CD4-positive, alpha-beta T cell (primary cell): Measurements from ENCODE around the gene CTXN1. TPM values are rescaled to one million over a fixed set of nuclear protein-coding genes. Genes with fewer than 3 reads are reported as not detected.

Experiments
- ATAC-seq: fragments of 200-7000 bp; cut with Tn5 transposase; one replicate; pipeline ENCODE4 v1.10.0; 2022; ENCODE audit warnings: mild to moderate bottlenecking; ENCODE audit not compliant: poor library complexity
- CTCF ChIA-PET: fragments of 350-600 bp; sonication (Branson Sonifier 250); formaldehyde crosslinking; loops from one replicate; lab custom pipeline; 2021; ENCODE audit warnings: antibody characterized with exemption, inconsistent platforms; lab: Charles Lee
- POLR2A ChIA-PET: fragments of 350-600 bp; sonication (Branson Sonifier 250); formaldehyde crosslinking; loops from one replicate; lab custom pipeline; 2021; ENCODE audit warnings: antibody characterized with exemption, inconsistent platforms; lab: Charles Lee
- DNase-seq, 14 experiments: peaks; one replicate each; pipeline ENCODE4 v3.0.0-alpha.2; 2013 to 2020; ENCODE audit warnings: mixed read lengths in 2 of 14
- H3K27ac ChIP-seq, 2 donors: one replicate each; pipeline versions ENCODE4 v1.5.1 to v1.7.0; 2013; ENCODE audit warnings: low read length in 2 of 2, low read depth in 1 of 2, mild to moderate bottlenecking in 1 of 2
- H3K27me3 ChIP-seq, 2 experiments: 1 replicate in 1 of 2; 2 replicates in 1 of 2; pipeline versions ENCODE4 v1.6.1 to v1.7.0; 2013; ENCODE audit warnings: low read length in 2 of 2, control low read depth in 1 of 2, mild to moderate bottlenecking in 1 of 2, moderate library complexity in 1 of 2; ENCODE audit not compliant: insufficient read depth in 2 of 2, control insufficient read depth in 1 of 2
- H3K36me3 ChIP-seq: one replicate; pipeline ENCODE4 v1.6.1; 2013; ENCODE audit warnings: low read length, control low read depth; ENCODE audit not compliant: insufficient read depth
- H3K4me1 ChIP-seq: one replicate; pipeline ENCODE4 v1.6.1; 2013; ENCODE audit warnings: low read length, control low read depth; ENCODE audit not compliant: insufficient read depth
- H3K4me3 ChIP-seq: one replicate; pipeline ENCODE4 v1.5.1; 2013; ENCODE audit warnings: mild to moderate bottlenecking, low read length, moderate library complexity
- H3K9me3 ChIP-seq, 2 experiments: 1 replicate in 1 of 2; 2 replicates in 1 of 2; pipeline versions ENCODE4 v1.6.1 to v1.7.0; 2013; ENCODE audit warnings: low read length in 2 of 2, mild to moderate bottlenecking in 2 of 2, control low read depth in 1 of 2, moderate library complexity in 1 of 2; ENCODE audit not compliant: control insufficient read depth in 1 of 2, insufficient read depth in 1 of 2
- H3K27ac Mint-ChIP-seq: one replicate; pipeline ENCODE4 v1.8.0; 2020; ENCODE audit warnings: mixed read lengths
- H3K27me3 Mint-ChIP-seq: one replicate; pipeline ENCODE4 v1.8.0; 2021; ENCODE audit warnings: mixed read lengths
- H3K36me3 Mint-ChIP-seq: one replicate; pipeline ENCODE4 v1.8.0; 2021; ENCODE audit warnings: low read depth, mixed read lengths
- H3K4me1 Mint-ChIP-seq: one replicate; pipeline ENCODE4 v1.8.0; 2021; ENCODE audit warnings: low read depth, mixed read lengths
- H3K4me3 Mint-ChIP-seq: one replicate; pipeline ENCODE4 v1.8.0; 2020; ENCODE audit warnings: mild to moderate bottlenecking, mixed read lengths
- H3K9me3 Mint-ChIP-seq: one replicate; pipeline ENCODE4 v1.8.0; 2020; ENCODE audit warnings: mixed read lengths
- intact Hi-C, 2 experiments: fragments of 100-400 bp; cut with DNase I in 1 of 2; cut with micrococcal nuclease in 1 of 2; formaldehyde crosslinking; loops; one replicate each; pipeline versions ENCODE4 v1.15.1 to v1.9.0; 2023 to 2025; cut with DNase I, micrococcal nuclease
- total RNA-seq, 174 experiments: library from RNA in 2 of 174; stranded (reverse) in 2 of 174; gene quantifications; one replicate each; pipeline ENCODE4 v1.2.3 and lab custom pipeline; 2021 to 2026
- TF ChIP-seq, protein P1 (sequence below): fragments of 200-600 bp; IDR thresholded peaks from one replicate; pipeline ENCODE4 v1.8.0; 2022; ENCODE audit warnings: antibody characterized with exemption, mild to moderate bottlenecking

Gene CTXN1
- total RNA-seq, 2 experiments from 2014 or later: not detected

- Histone ChIP-seq H3K9me3 (peaks cover 0 to 7% of the 10 kb centered on the region in 2 experiments), H3K36me3 (peaks cover 38% of the 10 kb centered on the region), H3K4me1 (peaks cover 34% of the 10 kb centered on the region), H3K27me3 (peaks cover 24 to 31% of the 10 kb centered on the region in 2 experiments), H3K27ac (no peak overlapping the region), H3K4me3 (no peak overlapping the region)
- H3K9me3 Mint-ChIP-seq: no peaks in the 10 kb centered on the region
- intact Hi-C loops: no loop called here
- CTCF ChIA-PET: no interaction called here
- peaks cover 30% of the 10 kb centered on the region for H3K27me3 Mint-ChIP-seq
- TF ChIP-seq, protein P1, sequence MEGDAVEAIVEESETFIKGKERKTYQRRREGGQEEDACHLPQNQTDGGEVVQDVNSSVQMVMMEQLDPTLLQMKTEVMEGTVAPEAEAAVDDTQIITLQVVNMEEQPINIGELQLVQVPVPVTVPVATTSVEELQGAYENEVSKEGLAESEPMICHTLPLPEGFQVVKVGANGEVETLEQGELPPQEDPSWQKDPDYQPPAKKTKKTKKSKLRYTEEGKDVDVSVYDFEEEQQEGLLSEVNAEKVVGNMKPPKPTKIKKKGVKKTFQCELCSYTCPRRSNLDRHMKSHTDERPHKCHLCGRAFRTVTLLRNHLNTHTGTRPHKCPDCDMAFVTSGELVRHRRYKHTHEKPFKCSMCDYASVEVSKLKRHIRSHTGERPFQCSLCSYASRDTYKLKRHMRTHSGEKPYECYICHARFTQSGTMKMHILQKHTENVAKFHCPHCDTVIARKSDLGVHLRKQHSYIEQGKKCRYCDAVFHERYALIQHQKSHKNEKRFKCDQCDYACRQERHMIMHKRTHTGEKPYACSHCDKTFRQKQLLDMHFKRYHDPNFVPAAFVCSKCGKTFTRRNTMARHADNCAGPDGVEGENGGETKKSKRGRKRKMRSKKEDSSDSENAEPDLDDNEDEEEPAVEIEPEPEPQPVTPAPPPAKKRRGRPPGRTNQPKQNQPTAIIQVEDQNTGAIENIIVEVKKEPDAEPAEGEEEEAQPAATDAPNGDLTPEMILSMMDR: no peak
- no peak for DNase-seq
- peaks cover 29% of the 10 kb centered on the region for H3K36me3 Mint-ChIP-seq
- H3K4me1 Mint-ChIP-seq: peaks cover 16% of the 10 kb centered on the region
- H3K4me3 Mint-ChIP-seq: no peak overlapping the region
- POLR2A ChIA-PET: interaction anchor here (1.0 kb wide), 1 partner anchor 10 kb away, joined by 3 read pairs; the partner anchor contains the start of gene MAP2K7
- no peak overlapping the region for H3K27ac Mint-ChIP-seq
- ATAC-seq: no peak
Measured at GRCh38 chr19:7913652-7914051, 12.3 kb downstream of the CTXN1 start.

- Histone ChIP-seq H3K36me3 (peaks cover 42% of the 10 kb centered on the region), H3K4me1 (peaks cover 35% of the 10 kb centered on the region), H3K27me3 (peaks cover 18 to 26% of the 10 kb centered on the region in 2 experiments), H3K9me3 (peaks cover 0 to 5% of the 10 kb centered on the region in 2 experiments), H3K4me3 (no peak overlapping the region), H3K27ac (no peak overlapping the region)
- TF ChIP-seq, protein P1: no peak
- peak in 1 of 14 experiments; percentile 33 for DNase-seq
- CTCF ChIA-PET: interaction anchor here (0.6 kb wide), 1 partner anchor 668 kb away, joined by 3 read pairs; no protein-coding TSS in a partner anchor
- peaks cover 14% of the 10 kb centered on the region for H3K4me1 Mint-ChIP-seq
- no peak overlapping the region for H3K27ac Mint-ChIP-seq
- ATAC-seq: no peak
- peaks cover 23% of the 10 kb centered on the region for H3K27me3 Mint-ChIP-seq
- intact Hi-C loops: no loop called here
- H3K9me3 Mint-ChIP-seq: no peaks in the 10 kb centered on the region
- peaks cover 34% of the 10 kb centered on the region for H3K36me3 Mint-ChIP-seq
- POLR2A ChIA-PET: interaction anchor here (1.0 kb wide), 1 partner anchor 9 kb away, joined by 3 read pairs; the partner anchor contains the start of gene MAP2K7
- H3K4me3 Mint-ChIP-seq: peak overlapping the region; percentile 7
Measured at GRCh38 chr19:7912697-7913564, 13.0 kb downstream of the CTXN1 start.

DNA sequence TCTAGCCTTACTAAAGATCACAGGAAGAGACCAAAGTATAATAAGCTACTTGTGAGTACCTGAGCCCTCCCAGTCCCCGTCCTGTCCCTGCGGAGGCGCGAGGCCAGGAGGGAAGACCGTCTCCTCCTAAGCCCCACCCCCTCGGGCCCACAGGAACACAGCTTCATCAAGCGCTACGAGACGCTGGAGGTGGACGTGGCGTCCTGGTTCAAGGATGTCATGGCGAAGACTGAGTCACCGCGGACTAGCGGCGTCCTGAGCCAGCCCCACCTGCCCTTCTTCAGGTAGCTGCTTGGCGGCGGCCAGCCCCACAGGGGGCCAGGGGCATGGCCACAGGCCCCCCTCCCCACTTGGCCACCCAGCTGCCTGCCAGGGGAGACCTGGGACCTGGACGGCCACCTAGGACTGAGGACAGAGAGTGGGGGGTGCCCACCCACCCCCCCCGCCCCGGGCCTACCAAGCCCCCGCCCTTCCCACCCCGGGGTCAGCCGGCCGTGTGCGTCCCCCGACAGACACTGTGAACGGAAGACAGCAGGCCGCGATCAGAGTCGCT is 13.7 kb downstream of the CTXN1 start:
- Histone ChIP-seq H3K4me1 (peaks cover 35% of the 10 kb centered on the region), H3K4me3 (no peak overlapping the region), H3K27ac (no peak overlapping the region), H3K36me3 (peaks cover 49% of the 10 kb centered on the region), H3K27me3 (peaks cover 14 to 19% of the 10 kb centered on the region in 2 experiments), H3K9me3 (peaks cover 0 to 5% of the 10 kb centered on the region in 2 experiments)
- DNase-seq (peak in 1 of 14 experiments; percentile 44), ATAC-seq (no peak)
- Mint-ChIP-seq H3K27me3 (peaks cover 20% of the 10 kb centered on the region), H3K27ac (no peak overlapping the region), H3K36me3 (peaks cover 34% of the 10 kb centered on the region), H3K4me1 (peaks cover 12% of the 10 kb centered on the region), H3K4me3 (no peak overlapping the region), H3K9me3 (no peaks in the 10 kb centered on the region)
- ChIA-PET CTCF (no interaction called here), POLR2A (interaction anchor here (1.2 kb wide), 1 partner anchor 9 kb away, joined by 4 read pairs; the partner anchor contains the start of gene MAP2K7)
- intact Hi-C loops: no loop called here
- TF ChIP-seq, protein P1: no peak
